HL-60 (cell line): Measurements from ENCODE around the gene PARP3.

Source experiments
- DNase-seq, 2 experiments: peaks; one replicate each; pipeline ENCODE4 v3.0.0-alpha.2; 2010 to 2020; ENCODE audit warnings: low read depth in 1 of 2, low spot score in 1 of 2
- H3K27ac ChIP-seq: fragments of 250-450 bp; sonication (Bioruptor Pico); replicated peaks from 2 replicates; pipeline ENCODE4 v1.5.1; 2020; ENCODE audit warnings: mild to moderate bottlenecking, moderate library complexity
- H3K27me3 ChIP-seq: fragments of 250-450 bp; sonication (Bioruptor Pico); 2 replicates; pipeline ENCODE4 v1.5.1; 2021; ENCODE audit warnings: mild to moderate bottlenecking, moderate library complexity; ENCODE audit not compliant: insufficient read depth, poor library complexity, severe bottlenecking
- H3K4me3 ChIP-seq: replicated peaks from 2 replicates; pipeline ENCODE4 v1.5.1; 2011; ENCODE audit warnings: mild to moderate bottlenecking, control low read depth, low read length; ENCODE audit not compliant: insufficient read depth
- GABPA ChIP-seq: IDR thresholded peaks from 2 replicates; pipeline ENCODE4 v1.6.1; 2012; ENCODE audit warnings: low read depth
- POLR2AphosphoS5 ChIP-seq: IDR thresholded peaks from 2 replicates; pipeline ENCODE4 v1.6.1; 2012; ENCODE audit warnings: low read depth
- SPI1 ChIP-seq: IDR thresholded peaks from 2 replicates; pipeline ENCODE4 v1.6.1; 2012; ENCODE audit warnings: low read depth, mild to moderate bottlenecking, borderline replicate concordance
- TF ChIP-seq, protein P1 (sequence below): IDR thresholded peaks from 2 replicates; pipeline ENCODE4 v1.6.1; 2012; ENCODE audit warnings: low read depth; ENCODE audit not compliant: insufficient replicate concordance
- TF ChIP-seq, protein P2 (sequence below): IDR thresholded peaks from one replicate; pipeline ENCODE4 v1.5.1; 2011; ENCODE audit warnings: low read length, control low read depth, inconsistent platforms; ENCODE audit not compliant: insufficient read depth

The PARP3 gene

DNA sequence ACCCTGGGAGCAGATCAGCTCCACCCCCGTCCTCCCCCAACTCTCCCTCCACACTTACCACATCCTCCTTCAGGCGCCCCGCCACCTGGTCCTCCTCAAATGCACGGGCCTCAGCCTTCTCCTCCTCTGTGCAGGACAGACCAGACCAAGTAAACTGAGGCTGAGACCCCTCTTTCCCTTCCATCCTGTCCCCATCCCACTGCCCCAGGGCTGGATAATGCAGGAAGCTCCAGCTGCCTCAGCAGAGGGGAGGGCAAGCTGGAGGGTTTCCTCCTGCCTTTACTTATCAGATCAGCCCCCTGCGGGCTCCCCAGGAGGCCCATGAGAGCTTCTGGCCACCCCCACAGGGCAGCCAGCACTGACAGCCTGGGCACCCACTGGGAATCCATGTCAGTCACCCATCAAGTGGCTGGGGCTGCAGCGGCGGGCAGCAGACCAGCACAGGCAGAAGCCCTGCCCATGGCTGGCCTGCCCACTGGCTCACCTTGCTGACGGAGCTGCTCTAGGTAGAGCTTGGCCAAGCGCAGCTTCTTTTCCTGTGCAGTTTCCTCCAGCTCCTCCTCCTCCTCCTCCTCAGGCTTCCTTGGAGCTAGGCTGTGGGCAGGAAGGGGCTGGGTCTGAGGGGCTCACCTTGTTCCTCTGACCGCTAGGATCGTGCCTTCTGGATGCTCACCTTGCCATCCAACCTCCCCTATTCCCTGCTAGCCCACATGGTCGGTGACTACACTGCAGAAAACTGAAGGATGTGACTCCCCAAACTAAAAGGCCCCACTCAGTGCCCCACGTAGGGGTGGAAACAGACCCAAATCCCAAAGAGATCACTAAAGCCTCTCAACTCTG, 4.3 kb upstream of the PARP3 start:
- no peak for DNase-seq
- TF ChIP-seq, protein P1, sequence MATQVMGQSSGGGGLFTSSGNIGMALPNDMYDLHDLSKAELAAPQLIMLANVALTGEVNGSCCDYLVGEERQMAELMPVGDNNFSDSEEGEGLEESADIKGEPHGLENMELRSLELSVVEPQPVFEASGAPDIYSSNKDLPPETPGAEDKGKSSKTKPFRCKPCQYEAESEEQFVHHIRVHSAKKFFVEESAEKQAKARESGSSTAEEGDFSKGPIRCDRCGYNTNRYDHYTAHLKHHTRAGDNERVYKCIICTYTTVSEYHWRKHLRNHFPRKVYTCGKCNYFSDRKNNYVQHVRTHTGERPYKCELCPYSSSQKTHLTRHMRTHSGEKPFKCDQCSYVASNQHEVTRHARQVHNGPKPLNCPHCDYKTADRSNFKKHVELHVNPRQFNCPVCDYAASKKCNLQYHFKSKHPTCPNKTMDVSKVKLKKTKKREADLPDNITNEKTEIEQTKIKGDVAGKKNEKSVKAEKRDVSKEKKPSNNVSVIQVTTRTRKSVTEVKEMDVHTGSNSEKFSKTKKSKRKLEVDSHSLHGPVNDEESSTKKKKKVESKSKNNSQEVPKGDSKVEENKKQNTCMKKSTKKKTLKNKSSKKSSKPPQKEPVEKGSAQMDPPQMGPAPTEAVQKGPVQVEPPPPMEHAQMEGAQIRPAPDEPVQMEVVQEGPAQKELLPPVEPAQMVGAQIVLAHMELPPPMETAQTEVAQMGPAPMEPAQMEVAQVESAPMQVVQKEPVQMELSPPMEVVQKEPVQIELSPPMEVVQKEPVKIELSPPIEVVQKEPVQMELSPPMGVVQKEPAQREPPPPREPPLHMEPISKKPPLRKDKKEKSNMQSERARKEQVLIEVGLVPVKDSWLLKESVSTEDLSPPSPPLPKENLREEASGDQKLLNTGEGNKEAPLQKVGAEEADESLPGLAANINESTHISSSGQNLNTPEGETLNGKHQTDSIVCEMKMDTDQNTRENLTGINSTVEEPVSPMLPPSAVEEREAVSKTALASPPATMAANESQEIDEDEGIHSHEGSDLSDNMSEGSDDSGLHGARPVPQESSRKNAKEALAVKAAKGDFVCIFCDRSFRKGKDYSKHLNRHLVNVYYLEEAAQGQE, result no peak
- no peak for TF ChIP-seq SPI1
- no peak for TF ChIP-seq GABPA
- TF ChIP-seq POLR2AphosphoS5, result no peak
- TF ChIP-seq, protein P2, sequence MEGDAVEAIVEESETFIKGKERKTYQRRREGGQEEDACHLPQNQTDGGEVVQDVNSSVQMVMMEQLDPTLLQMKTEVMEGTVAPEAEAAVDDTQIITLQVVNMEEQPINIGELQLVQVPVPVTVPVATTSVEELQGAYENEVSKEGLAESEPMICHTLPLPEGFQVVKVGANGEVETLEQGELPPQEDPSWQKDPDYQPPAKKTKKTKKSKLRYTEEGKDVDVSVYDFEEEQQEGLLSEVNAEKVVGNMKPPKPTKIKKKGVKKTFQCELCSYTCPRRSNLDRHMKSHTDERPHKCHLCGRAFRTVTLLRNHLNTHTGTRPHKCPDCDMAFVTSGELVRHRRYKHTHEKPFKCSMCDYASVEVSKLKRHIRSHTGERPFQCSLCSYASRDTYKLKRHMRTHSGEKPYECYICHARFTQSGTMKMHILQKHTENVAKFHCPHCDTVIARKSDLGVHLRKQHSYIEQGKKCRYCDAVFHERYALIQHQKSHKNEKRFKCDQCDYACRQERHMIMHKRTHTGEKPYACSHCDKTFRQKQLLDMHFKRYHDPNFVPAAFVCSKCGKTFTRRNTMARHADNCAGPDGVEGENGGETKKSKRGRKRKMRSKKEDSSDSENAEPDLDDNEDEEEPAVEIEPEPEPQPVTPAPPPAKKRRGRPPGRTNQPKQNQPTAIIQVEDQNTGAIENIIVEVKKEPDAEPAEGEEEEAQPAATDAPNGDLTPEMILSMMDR, result no peak
- no peak overlapping the region for H3K27ac ChIP-seq
- no peak overlapping the region for H3K4me3 ChIP-seq
- H3K27me3 ChIP-seq, result no peaks in the 10 kb centered on the region

DNA sequence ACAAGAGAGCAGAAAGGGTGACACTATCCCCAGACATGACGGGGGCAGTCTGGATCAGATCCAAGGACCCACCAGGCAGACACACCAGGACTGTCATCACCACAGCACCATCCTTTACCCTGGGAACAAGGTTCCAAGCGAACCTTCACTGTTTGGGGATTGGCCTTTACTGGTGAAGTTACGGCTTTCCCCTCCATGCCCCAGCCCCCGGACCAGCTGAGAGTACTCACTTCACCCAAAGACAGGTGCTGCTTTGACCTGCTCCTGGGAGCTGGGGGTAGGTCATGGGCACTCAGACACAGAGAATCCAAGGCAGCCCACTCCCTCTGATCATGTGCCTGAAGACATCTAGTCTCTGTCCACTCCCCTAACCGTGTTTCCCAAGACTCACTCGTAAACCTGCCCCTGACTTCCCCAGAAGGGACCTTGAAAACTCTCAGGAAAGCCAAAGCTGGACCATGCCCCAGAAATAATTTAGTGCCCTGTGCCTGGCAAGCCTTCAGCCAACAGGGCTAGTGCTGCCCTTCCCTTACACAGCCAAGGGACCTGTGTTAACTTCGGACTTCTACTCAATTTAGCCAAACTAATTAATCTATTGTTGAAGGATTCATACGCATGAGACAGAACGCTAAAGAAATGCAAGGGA, 3.3 kb upstream of the PARP3 start:
- no peak for TF ChIP-seq GABPA
- TF ChIP-seq POLR2AphosphoS5, result no peak
- no peak for TF ChIP-seq SPI1
- TF ChIP-seq, protein P2, result no peak
- TF ChIP-seq, protein P1, result no peak
- no peak overlapping the region for H3K4me3 ChIP-seq
- DNase-seq, result no peak

DNA sequence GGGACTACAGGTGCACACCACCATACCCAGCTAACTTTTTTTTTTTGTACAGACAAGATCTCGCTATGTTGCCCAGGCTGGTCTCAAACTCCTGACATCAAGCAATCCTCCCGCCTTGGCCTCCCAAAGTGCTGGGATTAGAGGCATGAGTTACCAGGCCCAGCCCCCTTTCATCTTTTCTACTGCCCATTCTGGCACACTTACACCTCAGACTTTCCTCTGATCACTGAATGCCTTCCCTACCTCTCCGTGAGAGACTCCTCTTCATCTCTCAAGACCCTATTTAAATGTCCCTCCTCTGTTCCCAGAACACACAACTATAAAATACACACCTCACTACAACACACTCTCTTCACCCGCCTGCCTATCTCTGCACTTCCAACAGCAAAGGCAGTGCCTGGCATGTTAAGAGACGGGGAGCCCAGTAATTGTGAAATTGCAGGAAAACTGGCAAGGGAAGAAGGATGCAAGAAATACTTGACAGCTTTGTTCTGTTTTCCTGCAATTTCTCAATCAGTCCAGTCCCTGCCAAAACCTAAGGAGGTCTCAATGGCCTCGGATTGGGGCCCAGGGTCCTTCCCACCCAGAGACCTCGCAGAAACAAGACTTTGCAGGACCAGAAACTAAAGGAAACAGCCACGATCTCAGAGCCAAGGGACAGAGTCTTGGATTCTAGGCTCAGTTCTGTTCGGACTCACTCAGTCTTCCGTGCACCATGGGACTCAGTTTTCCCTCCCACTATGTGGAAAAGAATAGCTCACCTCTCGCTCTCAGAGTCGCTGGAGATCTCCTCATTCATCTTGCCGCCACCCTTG, 1.3 kb upstream of the PARP3 start:
- no peak for DNase-seq
- H3K27ac ChIP-seq, result peak overlapping the region; percentile 57
- H3K27me3 ChIP-seq, result no peaks in the 10 kb centered on the region
- TF ChIP-seq, protein P1, result no peak
- no peak for TF ChIP-seq GABPA
- TF ChIP-seq SPI1, result no peak
- TF ChIP-seq, protein P2, result no peak
- TF ChIP-seq POLR2AphosphoS5, result no peak
- peak overlapping the region; percentile 97 for H3K4me3 ChIP-seq

More for the DNA sequence above, 3.3 kb upstream of the PARP3 start:
- H3K27ac ChIP-seq, result no peak overlapping the region
- H3K27me3 ChIP-seq, result no peaks in the 10 kb centered on the region
